Stimulated activated naive CD4-positive, alpha-beta T cell (primary cell): ENCODE measurements around the gene CETN1.

Experiments
- DNase-seq, 6 experiments: peaks; one replicate each; lab custom pipeline; 2025; lab: John Stamatoyannopoulos, UW

Gene CETN1

GRCh38 chr18:580154-580553 is at the start of gene CETN1:
CETN1 (plus strand) TSS chr18:580380; CDS start chr18:580409, 29 bp downstream.
- no peak for DNase-seq

DNA sequence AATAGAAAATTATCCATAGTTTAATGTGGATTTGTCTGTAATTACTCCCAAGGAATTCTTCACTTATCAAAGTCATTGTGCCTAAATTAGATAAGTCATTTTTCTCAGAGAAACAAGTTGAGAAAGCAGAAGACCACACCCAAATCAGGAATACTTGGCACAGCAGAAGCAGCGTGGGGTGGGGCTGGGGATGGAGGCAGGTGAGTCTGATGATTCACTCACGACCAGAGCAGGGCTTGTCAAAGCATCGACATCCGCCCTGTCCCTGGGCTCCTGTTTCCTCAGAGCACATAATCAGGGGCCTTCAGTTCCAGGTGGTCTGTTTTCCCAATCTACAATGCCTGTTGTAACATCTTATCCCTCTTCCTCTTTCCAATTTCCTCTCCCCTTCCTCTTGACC is 48.2 kb upstream of the CETN1 start:
- DNase-seq: no peak

DNA sequence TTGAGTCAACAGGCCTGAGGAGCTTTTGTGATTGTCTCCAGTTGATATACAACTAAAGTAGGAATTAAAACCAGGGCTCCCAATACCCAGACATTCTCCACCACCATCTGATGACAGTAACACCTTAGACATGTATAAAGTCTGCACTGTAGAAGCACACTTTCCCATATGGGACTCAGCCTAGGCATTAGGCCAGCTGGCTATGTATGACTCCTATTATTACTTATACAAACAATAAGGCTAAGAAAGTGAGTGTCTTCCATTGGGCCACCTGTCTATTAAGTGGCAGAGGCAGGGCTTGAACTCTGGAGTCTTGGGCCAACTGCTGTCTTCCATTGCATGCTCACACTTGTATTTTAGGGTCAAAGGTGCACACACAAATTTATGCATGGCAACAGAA is 47.5 kb upstream of the CETN1 start:
- no peak for DNase-seq

GRCh38 chr18:533995-534601 is 46.1 kb upstream of the CETN1 start:
- DNase-seq: no peak

DNA sequence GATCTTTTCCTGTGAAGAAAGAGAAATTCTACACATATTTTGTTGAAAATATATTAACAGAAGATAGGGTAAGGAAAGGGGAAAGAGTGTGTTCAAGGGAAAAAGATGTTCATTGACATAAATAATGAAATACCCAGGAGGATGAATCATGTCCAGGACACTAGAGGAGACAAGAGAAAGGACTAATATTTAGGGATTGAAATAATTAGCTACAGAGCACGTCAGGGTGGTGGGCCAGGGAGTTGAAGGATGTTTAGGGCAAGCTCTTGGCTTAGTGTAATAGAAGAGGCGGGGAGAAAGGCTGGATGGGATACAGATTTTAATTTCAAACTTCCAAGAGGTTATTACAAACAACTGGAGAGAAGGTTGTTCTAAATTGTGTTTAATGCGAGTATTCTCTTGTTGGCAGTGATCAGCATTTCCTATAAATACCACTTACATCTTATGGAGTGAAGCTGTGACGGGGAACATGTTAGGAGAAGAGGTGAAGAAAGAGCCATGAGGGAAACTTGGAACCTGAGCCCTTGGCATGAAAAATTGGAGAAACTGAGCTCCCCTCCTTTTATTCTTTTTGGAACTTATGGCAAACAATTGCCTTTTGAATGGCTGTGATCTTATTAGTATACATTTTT is 36.6 kb upstream of the CETN1 start:
- DNase-seq: no peak

GRCh38 chr18:549967-550366 is 30.2 kb upstream of the CETN1 start:
- no peak for DNase-seq

DNA sequence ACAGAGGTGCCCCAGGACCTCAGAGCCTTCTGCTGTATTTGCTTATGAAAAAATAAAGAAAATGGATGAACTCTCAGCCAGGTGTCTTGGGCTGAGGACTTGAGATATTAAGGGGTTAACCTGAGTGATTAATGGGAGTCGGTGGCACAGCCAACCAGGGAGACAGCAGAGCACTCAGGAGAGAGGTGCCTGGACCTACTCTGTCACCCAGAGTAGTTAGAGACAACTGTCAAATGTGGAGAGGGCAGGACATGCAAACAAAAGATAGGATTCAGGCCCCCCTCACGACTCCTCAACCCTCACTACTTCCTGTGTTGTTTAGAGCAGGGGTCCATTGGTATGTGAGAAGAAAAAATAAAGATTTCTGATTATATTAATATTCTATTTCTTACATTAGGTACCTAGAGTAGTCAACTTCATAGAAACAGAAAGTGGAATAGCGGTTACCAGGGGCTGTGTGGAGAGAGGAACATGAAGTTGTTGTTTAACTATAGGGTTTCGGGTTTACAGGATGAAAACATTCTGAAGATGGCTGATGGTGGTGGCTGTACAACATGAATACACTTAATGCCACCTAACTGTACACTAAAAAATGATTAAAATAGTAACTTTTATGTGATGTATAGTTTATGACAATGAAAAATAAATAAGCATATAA is 28.6 kb upstream of the CETN1 start:
- DNase-seq: no peak

- DNase-seq: no peak
Measured at GRCh38 chr18:555705-556457, 24.3 kb upstream of the CETN1 start.

DNA sequence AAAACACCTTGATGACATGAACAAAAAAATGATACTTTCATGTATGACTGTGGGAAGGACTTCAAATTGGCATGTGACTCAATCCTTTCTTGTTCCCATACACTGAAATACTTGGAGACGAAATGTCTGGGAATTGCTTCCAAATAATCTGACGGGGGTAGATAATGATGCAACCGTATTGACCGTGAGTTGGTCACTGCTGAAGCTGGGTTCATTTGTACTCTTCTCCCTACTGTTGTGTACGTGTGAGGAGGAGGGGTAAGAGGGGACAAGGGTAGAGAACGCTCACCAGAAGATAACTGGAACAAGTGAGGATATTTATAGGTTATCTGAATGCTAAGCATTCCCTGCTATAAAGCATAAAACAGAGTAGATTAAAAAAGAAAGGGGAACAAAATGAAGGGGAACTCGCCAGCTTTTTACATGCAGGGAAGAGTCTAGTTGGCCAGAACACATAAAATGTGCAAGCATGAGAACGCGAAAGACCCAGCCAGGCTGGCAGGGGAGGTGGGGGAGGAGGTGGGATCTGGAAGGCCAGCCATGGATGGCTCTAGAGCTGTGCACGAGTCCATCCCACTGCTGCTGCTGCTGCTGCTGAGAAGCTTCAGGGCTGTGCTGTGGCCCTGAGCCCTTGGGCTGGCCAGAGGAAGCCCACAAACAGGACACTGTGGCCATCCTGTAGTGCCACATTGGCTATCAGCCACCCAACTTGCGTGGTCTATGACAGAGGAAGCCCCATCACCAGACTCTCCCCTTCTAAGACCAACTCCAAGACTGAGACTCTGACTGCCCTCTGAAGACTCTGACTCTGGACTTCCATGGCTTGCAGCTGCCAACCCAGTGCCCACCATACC is 15.2 kb upstream of the CETN1 start:
- no peak for DNase-seq

DNA sequence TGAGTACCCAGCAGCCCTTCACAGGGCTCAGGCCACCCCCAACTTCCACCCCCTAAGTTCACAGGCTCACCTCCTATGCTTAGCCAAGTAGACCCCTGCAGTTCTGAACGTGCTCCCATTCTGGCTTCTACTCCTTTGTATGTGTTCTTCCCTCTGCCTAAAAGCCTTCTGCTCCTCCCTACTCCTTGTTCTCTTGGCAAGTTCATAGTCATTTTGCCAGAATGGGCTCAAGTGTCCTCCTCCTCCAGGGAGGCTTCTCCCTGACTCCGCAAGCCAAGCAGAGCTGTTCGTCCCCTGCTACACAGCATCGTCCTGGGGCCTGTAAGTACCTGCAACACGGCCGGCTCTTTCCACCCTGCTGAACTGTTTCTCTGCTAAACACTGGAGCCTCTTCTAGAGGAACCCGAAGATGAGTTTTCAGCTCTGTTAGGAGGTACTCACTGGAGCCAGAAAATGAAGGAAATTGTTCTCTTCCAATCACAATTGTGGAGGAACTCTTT is 14.6 kb upstream of the CETN1 start:
- DNase-seq: no peak

DNA sequence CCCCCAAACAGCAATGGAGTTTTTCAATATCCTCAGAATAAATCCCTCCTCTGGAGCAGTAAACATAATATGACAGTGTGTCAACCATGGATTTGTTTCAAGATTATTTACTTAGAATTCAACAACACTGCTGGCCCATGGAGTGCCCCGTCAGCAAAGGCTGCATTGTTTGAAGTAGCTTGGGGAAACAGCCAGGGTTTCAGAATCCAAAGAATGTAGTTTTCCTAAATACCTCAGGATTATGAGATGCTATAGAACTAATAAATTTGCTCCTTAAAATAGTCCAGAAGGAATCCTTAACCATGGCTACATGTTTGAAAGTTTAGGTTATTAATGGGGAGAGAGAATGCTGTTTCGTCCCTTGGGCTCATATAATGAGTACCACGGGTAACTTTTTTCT is 13.1 kb upstream of the CETN1 start:
- no peak for DNase-seq

- DNase-seq: no peak
Measured at GRCh38 chr18:568731-569130, 11.4 kb upstream of the CETN1 start.

- no peak for DNase-seq
Measured at GRCh38 chr18:570256-570655, 9.9 kb upstream of the CETN1 start.

DNA sequence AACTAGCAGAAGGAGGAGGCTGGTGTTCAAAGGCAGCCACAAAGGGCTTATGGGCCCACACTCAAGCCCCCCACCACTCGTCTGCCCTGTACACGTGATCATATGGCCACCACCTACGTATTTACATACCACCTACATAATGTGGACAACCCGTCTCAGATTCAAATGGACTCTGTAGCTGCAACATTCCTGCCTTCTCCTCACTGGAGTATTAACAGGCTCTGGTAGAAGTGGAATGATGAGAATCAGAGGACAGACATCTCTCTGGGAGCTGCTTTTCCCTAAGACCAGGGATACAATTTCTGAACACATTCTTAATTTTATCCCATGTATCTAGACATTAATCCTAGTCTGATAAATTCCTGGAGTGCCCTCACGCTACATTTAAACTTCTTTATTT is 9.5 kb upstream of the CETN1 start:
- DNase-seq: no peak

GRCh38 chr18:572091-572830 is 7.9 kb upstream of the CETN1 start:
- no peak for DNase-seq

DNA sequence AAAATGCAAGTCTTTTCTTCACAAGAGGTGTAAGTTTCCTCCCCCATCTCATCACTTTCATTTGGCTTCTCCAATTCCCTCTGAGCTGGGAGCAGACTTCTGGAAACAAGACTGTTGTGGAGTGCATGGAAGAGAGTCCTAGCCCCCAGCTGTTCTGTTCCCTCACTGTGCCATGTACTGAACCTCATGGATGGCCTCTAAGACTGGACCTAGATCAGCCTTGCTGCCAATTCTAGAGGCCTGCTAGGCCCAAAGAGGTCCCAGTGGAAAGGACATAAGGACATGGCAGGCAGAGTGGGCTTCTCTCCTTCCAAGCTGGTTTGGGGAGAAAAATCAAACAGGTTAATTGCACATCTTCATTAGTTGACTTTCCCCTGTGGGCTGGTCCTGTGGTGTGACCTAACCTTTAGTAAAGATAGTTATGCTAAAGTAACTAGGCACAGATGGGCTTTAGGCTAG is 7.3 kb upstream of the CETN1 start:
- no peak for DNase-seq

- DNase-seq: no peak
Measured at GRCh38 chr18:573385-573784, 6.8 kb upstream of the CETN1 start.

DNA sequence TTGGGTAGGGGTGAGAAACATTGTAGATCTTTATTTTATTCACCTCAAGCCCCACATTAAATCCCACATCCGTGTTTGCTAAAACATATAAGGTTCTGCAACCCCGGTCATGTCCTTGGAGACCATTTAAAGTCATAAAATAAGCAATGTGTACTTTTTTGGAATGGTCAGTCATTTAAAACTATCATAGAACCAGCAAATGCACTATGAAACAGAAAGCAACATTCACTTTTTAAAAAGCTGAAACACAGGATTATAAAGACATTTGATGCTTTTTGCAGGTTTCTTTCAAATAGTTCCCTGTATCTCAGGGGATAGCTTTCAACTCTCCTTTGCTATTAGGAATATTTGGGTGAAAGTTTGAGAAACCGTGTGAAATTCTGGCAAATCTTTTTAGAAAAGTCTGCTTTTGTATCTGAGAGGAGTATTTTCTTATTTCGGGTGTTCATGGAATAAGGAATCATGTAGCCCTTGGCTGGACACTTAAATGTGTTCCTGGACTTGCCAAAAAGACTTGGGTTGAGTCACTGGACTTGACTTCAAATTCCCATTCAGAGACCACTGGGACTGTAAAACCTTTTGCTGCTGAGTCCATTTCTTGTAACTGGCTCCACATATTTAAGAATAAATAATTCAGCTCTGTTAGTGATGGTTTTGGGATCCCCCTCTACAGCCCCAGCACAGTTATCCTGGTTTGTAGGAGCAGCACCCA is 5.9 kb upstream of the CETN1 start:
- no peak for DNase-seq

GRCh38 chr18:574865-575645 is 5.1 kb upstream of the CETN1 start:
- no peak for DNase-seq
